Sigmoid colon (tissue), 4 donors: Measurements from ENCODE around the gene CASP7.

Experiments used
- EP300 ChIP-seq, 4 donors: sonication (generic); formaldehyde crosslinking; IDR thresholded peaks; one replicate each; pipeline ENCODE4 v1.6.1; 2017; ENCODE audit warnings: antibody characterized with exemption in 4 of 4
- POLR2AphosphoS5 ChIP-seq, 4 donors: sonication (generic); formaldehyde crosslinking; IDR thresholded peaks; one replicate each; pipeline ENCODE4 v1.6.1; 2017; ENCODE audit warnings: antibody characterized with exemption in 4 of 4
- TF ChIP-seq, protein P1 (sequence below), 4 experiments: fragments of 450-650 bp in 3 of 4; fragments of 200-600 bp in 1 of 4; IDR thresholded peaks; one replicate each; pipeline ENCODE4 v1.5.1; 2016 to 2019; ENCODE audit warnings: antibody characterized with exemption in 4 of 4, mild to moderate bottlenecking in 3 of 4, moderate library complexity in 2 of 4

DNA sequence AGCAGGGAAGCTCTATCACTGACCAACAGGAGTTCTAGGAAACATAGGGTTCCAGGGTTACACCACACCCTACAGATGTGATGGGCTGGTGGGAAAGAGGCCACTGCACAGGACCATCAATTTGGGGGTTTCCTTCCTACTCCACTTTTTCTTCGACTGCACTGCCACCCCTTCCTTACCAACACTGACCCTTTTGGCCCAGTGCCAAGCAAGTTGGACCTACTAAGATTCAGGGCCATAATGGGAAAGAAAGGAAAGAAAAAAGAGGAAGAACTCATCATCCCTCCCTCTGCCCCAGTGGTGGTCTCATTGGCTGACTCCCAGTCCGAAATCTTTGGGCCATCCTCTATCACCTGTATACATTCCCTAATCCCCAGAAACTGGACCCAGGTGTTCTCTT, 65.7 kb downstream of the CASP7 start:
- TF ChIP-seq, protein P1, sequence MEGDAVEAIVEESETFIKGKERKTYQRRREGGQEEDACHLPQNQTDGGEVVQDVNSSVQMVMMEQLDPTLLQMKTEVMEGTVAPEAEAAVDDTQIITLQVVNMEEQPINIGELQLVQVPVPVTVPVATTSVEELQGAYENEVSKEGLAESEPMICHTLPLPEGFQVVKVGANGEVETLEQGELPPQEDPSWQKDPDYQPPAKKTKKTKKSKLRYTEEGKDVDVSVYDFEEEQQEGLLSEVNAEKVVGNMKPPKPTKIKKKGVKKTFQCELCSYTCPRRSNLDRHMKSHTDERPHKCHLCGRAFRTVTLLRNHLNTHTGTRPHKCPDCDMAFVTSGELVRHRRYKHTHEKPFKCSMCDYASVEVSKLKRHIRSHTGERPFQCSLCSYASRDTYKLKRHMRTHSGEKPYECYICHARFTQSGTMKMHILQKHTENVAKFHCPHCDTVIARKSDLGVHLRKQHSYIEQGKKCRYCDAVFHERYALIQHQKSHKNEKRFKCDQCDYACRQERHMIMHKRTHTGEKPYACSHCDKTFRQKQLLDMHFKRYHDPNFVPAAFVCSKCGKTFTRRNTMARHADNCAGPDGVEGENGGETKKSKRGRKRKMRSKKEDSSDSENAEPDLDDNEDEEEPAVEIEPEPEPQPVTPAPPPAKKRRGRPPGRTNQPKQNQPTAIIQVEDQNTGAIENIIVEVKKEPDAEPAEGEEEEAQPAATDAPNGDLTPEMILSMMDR (IDR thresholded peaks at IDR 0.05) = no peak
- TF ChIP-seq EP300 (IDR thresholded peaks at IDR 0.05) = no peak
- no peak for TF ChIP-seq POLR2AphosphoS5 (IDR thresholded peaks at IDR 0.05)
